Stomach smooth muscle (tissue), 2 donors: ENCODE data around the gene EMILIN3.

Experiments
- H3K27ac ChIP-seq: one replicate; pipeline ENCODE4 v1.7.0; 2013; ENCODE audit warnings: mild to moderate bottlenecking, low read length, inconsistent platforms
- H3K27me3 ChIP-seq, 2 donors: one replicate each; pipeline ENCODE4 v1.7.0; 2013; ENCODE audit warnings: low read length in 2 of 2; ENCODE audit not compliant: insufficient read depth in 2 of 2, control insufficient read depth in 1 of 2
- H3K36me3 ChIP-seq, 2 donors: one replicate each; pipeline ENCODE4 v1.7.0; 2013; ENCODE audit warnings: low read length in 2 of 2; ENCODE audit not compliant: control insufficient read depth in 2 of 2, insufficient read depth in 2 of 2
- H3K4me1 ChIP-seq: one replicate; pipeline ENCODE4 v1.7.0; 2013; ENCODE audit warnings: low read length; ENCODE audit not compliant: control insufficient read depth, insufficient read depth
- H3K4me3 ChIP-seq, 2 donors: one replicate each; pipeline ENCODE4 v1.7.0; 2013; ENCODE audit warnings: low read length in 2 of 2
- H3K9ac ChIP-seq, 2 donors: one replicate each; pipeline ENCODE4 v1.7.0; 2013; ENCODE audit warnings: low read length in 2 of 2, mild to moderate bottlenecking in 1 of 2
- H3K9me3 ChIP-seq, 2 donors: one replicate each; pipeline ENCODE4 v1.7.0; 2013; ENCODE audit warnings: low read length in 2 of 2; ENCODE audit not compliant: control insufficient read depth in 2 of 2
- donor health status: healthy.
- donor health status: Pancreatic carcinoma.

EMILIN3 gene

GRCh38 chr20:41390889-41391288 is 24.3 kb upstream of the EMILIN3 start:
- Histone ChIP-seq H3K4me3 (no peak overlapping the region), H3K27me3 (no peaks in the 10 kb centered on the region), H3K4me1 (peaks cover 32% of the 10 kb centered on the region), H3K9me3 (no peaks in the 10 kb centered on the region), H3K36me3 (no peaks in the 10 kb centered on the region), H3K27ac (no peak overlapping the region), H3K9ac (no peak overlapping the region)

- Histone ChIP-seq H3K4me1 (peaks cover 11% of the 10 kb centered on the region), H3K27ac (no peak overlapping the region), H3K36me3 (no peaks in the 10 kb centered on the region)
Observed at GRCh38 chr20:41387444-41387851, 20.8 kb upstream of the EMILIN3 start.

DNA sequence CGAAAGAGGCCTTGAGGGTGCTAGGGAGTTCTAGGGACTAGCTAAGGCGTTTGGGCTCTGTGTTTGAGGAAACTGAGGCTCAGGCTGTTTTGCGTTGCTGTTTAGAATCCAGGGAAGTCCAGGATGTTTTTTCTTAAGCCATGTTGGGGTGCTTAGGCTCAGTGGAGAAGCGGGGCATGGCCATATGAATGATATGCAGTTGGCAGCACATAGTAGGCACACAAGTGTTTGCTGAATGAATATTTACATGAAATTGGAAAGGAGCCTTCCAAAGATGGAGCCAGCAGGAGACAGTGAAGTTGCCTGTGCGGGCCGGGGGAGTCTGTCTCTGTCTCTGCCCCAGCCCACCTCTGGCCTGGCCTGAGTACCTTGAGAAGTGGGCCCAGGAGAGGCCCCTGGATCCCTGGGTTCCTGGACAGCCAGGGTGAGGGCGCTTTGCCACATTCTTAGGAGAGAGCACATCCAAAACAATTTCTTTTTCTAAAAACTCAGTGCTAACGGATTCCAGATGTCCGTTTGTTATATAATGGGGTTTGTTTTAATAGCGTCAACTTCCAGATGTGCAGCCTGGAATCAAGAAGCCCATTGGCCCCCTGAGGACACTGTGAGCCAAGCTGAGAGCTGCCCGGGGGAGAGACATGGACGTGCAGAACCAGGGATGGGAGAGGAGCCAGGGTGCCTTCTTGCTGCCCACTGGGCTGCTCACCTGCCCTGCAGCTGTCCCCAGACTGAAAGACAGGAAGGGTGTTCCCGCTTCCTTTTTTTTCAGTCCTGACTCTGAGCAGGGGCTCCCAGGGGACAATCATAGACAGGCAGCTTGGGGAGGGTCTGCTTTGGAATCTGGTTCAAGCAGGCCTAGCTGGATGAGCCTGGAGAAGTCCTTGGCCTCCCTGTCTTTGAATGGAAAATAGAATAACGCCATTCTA is 20.1 kb upstream of the EMILIN3 start:
- no peak overlapping the region for H3K4me3 ChIP-seq
- H3K27ac ChIP-seq: no peak overlapping the region
- H3K4me1 ChIP-seq: peaks cover 5% of the 10 kb centered on the region
- H3K9ac ChIP-seq: no peak overlapping the region
- no peaks in the 10 kb centered on the region for H3K36me3 ChIP-seq
- no peaks in the 10 kb centered on the region for H3K27me3 ChIP-seq
- H3K9me3 ChIP-seq: no peaks in the 10 kb centered on the region

More at GRCh38 chr20:41387444-41387851, 20.8 kb upstream of the EMILIN3 start:
- no peak overlapping the region for H3K4me3 ChIP-seq
- no peaks in the 10 kb centered on the region for H3K27me3 ChIP-seq
- H3K9ac ChIP-seq: no peak overlapping the region
- no peaks in the 10 kb centered on the region for H3K9me3 ChIP-seq

DNA sequence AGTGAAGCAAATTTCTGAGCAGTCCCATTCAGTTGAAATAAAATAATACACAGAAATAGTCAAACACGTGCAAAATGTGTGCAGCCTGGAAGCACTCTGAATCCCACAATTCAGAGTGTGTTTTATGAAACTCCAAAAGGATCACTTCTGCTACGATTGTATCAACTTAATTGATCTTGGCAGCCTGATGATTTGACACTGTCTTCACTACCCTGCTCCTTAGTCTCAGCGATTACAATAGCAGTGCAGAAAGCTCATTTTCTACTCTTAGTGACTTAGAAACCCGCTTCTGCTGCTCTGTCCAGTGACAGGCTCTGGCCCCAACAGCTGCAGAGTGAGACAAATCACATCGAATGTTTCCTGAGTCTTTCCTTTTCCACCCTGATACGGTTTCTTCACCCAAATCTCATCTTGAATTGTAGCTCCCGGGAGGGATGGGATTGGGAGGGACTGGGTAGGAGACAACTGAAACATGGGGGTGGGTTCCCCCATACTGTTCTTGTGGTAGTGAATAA is 16.2 kb upstream of the EMILIN3 start:
- Histone ChIP-seq H3K27ac (no peak overlapping the region), H3K36me3 (no peaks in the 10 kb centered on the region), H3K27me3 (no peaks in the 10 kb centered on the region), H3K4me1 (peaks cover 3% of the 10 kb centered on the region), H3K9ac (no peak overlapping the region), H3K4me3 (no peak overlapping the region), H3K9me3 (no peaks in the 10 kb centered on the region)

GRCh38 chr20:41380551-41381193 is 14.1 kb upstream of the EMILIN3 start:
- no peak overlapping the region for H3K9ac ChIP-seq
- H3K36me3 ChIP-seq: no peaks in the 10 kb centered on the region
- H3K9me3 ChIP-seq: no peaks in the 10 kb centered on the region
- H3K4me1 ChIP-seq: no peaks in the 10 kb centered on the region
- H3K27me3 ChIP-seq: peaks cover 0 to 3% of the 10 kb centered on the region in 2 donors
- no peak overlapping the region for H3K4me3 ChIP-seq
- no peak overlapping the region for H3K27ac ChIP-seq

DNA sequence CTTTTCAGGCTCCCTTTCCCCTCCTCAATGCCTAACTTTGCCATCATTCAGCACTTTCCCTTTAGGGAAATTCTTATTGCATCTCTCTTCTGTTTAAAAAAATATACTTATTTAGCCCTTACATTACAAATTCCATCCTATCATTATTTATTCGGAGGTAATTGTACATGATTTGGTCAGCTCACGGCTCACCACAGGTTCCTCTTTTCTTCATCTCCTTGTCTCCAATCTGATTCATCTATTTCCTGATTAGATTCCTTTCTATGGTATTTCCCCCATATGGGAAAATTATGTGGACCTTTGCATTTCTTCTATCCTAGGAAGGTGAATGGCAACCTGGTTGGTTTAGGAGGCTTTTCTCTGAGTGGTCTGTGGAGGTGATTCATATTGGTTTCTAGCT is 12.9 kb upstream of the EMILIN3 start:
- H3K9ac ChIP-seq: no peak overlapping the region
- no peaks in the 10 kb centered on the region for H3K4me1 ChIP-seq
- H3K36me3 ChIP-seq: no peaks in the 10 kb centered on the region
- peaks cover 2 to 3% of the 10 kb centered on the region in 2 donors for H3K27me3 ChIP-seq
- no peaks in the 10 kb centered on the region for H3K9me3 ChIP-seq
- no peak overlapping the region for H3K27ac ChIP-seq
- H3K4me3 ChIP-seq: no peak overlapping the region

- Histone ChIP-seq H3K4me3 (no peak overlapping the region), H3K36me3 (no peaks in the 10 kb centered on the region), H3K9me3 (no peaks in the 10 kb centered on the region), H3K4me1 (no peaks in the 10 kb centered on the region), H3K9ac (no peak overlapping the region), H3K27me3 (peaks cover 2 to 3% of the 10 kb centered on the region in 2 donors), H3K27ac (no peak overlapping the region)
Observed at GRCh38 chr20:41377275-41377674, 10.7 kb upstream of the EMILIN3 start.

DNA sequence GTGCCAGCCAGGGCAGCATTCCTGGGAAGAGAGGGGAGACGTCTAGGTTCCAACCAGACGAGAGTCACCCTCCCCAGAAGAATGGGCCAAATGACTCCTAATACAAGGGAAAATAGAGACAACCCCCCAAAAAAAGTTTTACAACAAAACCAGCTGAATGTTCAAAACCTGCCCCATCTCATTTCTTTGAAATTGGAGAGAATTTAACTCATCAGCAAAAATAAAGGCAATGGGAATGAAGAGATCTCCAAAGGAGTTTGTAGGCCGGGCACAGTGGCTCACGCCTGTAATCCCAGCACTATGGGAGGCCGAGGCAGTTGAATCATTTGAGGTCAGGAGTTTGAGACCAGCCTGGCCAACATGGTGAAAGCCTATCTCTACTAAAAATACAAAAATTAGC is 9.7 kb upstream of the EMILIN3 start:
- H3K4me1 ChIP-seq: no peaks in the 10 kb centered on the region
- no peak overlapping the region for H3K4me3 ChIP-seq
- H3K9ac ChIP-seq: no peak overlapping the region
- H3K27ac ChIP-seq: no peak overlapping the region
- peaks cover 2 to 3% of the 10 kb centered on the region in 2 donors for H3K27me3 ChIP-seq
- H3K36me3 ChIP-seq: no peaks in the 10 kb centered on the region
- peaks cover 0 to 3% of the 10 kb centered on the region in 2 donors for H3K9me3 ChIP-seq

DNA sequence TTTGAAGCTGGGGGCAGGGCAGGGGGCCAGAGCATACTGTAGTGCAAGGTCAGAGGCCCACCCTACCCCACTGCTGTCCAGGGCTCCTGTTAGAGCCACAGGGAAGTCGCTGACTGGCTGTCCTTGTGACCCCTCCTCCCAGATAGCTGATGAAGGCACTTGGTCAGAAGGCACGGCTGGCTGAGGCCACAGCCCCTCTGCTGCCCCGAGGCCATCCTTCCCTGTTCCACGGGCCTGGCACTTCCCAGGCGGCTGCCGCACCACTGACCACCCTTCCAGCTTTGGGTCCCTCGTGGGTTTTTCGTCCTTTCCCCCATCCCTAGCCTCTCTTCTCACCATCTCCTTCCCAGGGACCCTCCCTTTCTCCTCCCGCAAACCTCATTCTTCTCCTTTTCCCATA is 9.2 kb upstream of the EMILIN3 start:
- Histone ChIP-seq H3K36me3 (no peaks in the 10 kb centered on the region), H3K4me3 (no peak overlapping the region), H3K9ac (no peak overlapping the region), H3K27me3 (peaks cover 3 to 4% of the 10 kb centered on the region in 2 donors), H3K9me3 (peaks cover 0 to 4% of the 10 kb centered on the region in 2 donors), H3K4me1 (no peaks in the 10 kb centered on the region), H3K27ac (no peak overlapping the region)

GRCh38 chr20:41373931-41374920 is 7.6 kb upstream of the EMILIN3 start:
- no peaks in the 10 kb centered on the region for H3K36me3 ChIP-seq
- H3K27me3 ChIP-seq: peaks cover 4 to 5% of the 10 kb centered on the region in 2 donors
- H3K27ac ChIP-seq: no peak overlapping the region
- H3K4me3 ChIP-seq: no peak overlapping the region
- no peaks in the 10 kb centered on the region for H3K4me1 ChIP-seq
- peaks cover 0 to 4% of the 10 kb centered on the region in 2 donors for H3K9me3 ChIP-seq
- H3K9ac ChIP-seq: no peak overlapping the region
